ENCODE data around the gene NT5C1A. TPM values are rescaled to one million over a fixed set of nuclear protein-coding genes. Genes with fewer than 3 reads are reported as not detected.

Gene NT5C1A
- total RNA-seq, 8 experiments from 2014 or later = 0.22 to 2.0 (median 1.0) TPM; not detected in 3

DNA sequence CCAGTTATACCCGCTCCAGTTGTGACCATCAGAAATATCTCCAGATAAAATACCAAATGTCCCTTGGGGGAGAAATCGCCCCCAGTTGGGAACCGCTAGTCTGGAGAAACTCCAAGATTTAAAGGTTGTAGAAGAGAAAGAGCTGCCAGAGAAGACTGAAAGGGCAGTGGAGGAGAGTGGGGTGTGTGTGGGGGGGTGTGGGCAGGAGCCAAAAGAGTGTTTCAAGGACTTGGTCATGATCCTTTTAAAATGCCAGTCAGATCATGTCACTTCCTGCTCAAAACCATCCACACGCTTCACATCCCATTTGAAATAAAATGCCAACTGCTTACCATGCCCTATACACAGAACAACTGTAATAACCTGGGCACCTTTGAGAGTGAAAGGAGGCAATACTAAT is 29.1 kb downstream of the NT5C1A start:
- in situ Hi-C loops (cut with MboI; ENCODE audit: low pct_unique_long_range_greater_than_20kb in 2 of 9, low sequenced_read_pairs in 9 of 9, unreplicated experiment in 9 of 9) = no loop called here
- no peak for ATAC-seq (replicated peaks in 6 of 8)
- Histone ChIP-seq H3K4me3 (no peak overlapping the region), H3K4me1 (replicated peaks in 1 of 2) (peaks cover 21 to 24% of the 10 kb centered on the region in 2 donors), H3K27ac (no peak overlapping the region)
- WGBS, 10 experiments = 30 to 100% (median 80%) methylated on average over 1 to 4 of the region's 4 CpGs; no CpG with 5 or more reads in 1 of the 10 experiments

DNA sequence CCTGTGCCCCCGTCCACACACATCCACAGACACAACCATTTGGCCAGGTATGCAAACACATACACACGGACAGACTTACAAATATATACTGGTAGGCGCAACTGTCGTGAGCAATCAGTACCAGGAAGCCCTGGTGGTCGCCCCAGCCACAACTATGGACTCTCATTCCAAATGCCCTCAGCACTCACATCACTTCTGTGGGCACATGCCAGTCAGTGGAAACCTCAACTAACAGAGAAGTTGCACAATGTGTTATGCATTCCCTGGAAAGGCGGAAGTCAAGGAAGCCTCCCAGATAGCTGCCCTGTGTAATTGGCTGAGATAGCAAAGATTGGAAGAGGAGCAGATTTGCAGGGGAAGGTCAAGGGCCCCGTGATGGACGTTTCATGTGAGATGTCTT is 31.0 kb downstream of the NT5C1A start:
- Histone ChIP-seq H3K27ac (no peak overlapping the region), H3K4me3 (no peak overlapping the region), H3K4me1 (replicated peaks in 1 of 2) (peaks cover 14 to 16% of the 10 kb centered on the region in 2 donors)
- in situ Hi-C loops (cut with MboI; ENCODE audit: low pct_unique_long_range_greater_than_20kb in 2 of 9, low sequenced_read_pairs in 9 of 9, unreplicated experiment in 9 of 9) = no loop called here
- WGBS, 10 experiments = 42 to 87% (median 81%) methylated on average over 2 to 8 of the region's 8 CpGs; no CpG with 5 or more reads in 1 of the 10 experiments
- no peak for ATAC-seq (replicated peaks in 6 of 8)

DNA sequence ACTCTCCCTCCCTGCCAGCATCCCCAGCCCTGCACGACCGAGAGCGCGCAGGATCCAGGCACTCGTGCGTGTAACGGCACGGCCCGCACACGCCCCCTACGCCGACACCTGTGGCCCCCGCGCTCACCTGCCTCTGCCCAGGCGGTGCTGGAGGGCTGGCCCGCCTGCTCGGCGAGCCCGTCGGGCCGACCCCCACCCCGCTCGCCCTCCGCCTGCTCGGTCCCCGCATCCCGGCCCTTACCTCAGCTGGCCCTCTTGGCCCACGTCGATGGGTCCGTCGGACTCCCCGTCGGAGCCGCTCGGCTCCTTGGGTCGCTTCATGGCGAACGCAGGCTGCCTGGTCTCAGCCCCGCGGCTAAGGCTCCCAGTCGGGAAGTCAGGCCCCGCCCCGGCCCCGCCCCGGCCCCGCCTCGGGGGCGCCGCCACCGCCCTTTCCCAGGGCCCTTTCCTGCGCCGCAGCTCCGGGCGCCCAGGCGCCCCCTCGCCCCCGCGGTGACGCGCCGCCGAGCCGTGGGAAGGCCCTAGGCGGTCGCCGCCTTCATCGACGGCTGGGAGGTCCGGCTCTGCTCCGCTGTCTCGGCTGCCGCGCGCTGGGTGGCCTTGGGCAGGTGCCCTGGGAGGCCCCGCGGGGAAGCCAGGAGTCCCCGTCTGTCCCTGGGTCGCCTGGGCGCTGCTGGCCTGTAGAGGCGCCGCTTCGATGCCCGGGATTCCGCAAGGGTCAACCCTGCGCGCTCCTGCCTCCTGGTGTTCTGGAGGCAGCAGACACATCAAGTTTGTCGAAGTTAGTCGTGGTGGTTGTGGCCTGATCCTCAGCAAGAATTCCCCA is 32.4 kb downstream of the NT5C1A start, which contains the start of gene HEYL:
Gene HEYL (minus strand): TSS at position 339 of the 826 bp plus-strand sequence. CDS start 18 bp downstream, at position 321.
- in situ Hi-C loops (cut with MboI; ENCODE audit: low pct_unique_long_range_greater_than_20kb in 2 of 9, low sequenced_read_pairs in 9 of 9, unreplicated experiment in 9 of 9) = no loop called here
- Histone ChIP-seq H3K27ac (no peak within 1 kb of the TSS), H3K4me3 (peak within 1 kb of the TSS in 4 of 5 donors; percentile 7 to 26 (median 18)), H3K4me1 (replicated peaks in 1 of 2) (peaks cover 13 to 16% of the 10 kb centered on the region in 2 donors)
- peak in 7 of 8 experiments; percentile 40 to 87 (median 85) for ATAC-seq (replicated peaks in 6 of 8)
- 9 to 30% (median 24%) methylated on average over 2 to 23 of the region's 88 CpGs; no CpG with 5 or more reads in 6 of the 10 experiments for WGBS, 10 experiments

DNA sequence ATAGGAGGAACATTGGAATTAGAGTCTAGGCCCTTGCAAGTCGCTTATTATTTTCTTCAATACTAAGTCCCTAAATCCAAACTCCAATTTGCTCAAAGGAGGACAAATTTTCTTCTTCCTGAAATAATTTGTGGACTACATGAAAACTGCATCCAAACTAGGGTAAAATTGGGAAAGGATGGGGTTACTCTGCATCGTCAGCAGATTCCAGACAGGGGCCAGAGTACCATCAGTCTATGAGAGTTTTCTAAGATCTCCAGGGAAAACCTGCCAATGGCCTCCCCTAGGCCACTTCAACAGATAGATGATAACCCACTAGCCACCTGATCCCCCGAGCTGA is 33.0 kb downstream of the NT5C1A start:
- in situ Hi-C loops (cut with MboI; ENCODE audit: low pct_unique_long_range_greater_than_20kb in 2 of 9, low sequenced_read_pairs in 9 of 9, unreplicated experiment in 9 of 9) = no loop called here
- peaks cover 13 to 16% of the 10 kb centered on the region in 2 donors for H3K4me1 ChIP-seq (replicated peaks in 1 of 2)
- H3K4me3 ChIP-seq = peak overlapping the region in 2 of 5 donors; percentile 19 to 26
- no peak overlapping the region for H3K27ac ChIP-seq
- WGBS, 10 experiments = 43 to 100% (median 80%) methylated on average over 1 to 3 of the region's 3 CpGs; no CpG with 5 or more reads in 3 of the 10 experiments
- ATAC-seq (replicated peaks in 6 of 8) = peak in 1 of 8 experiments; percentile 68

DNA sequence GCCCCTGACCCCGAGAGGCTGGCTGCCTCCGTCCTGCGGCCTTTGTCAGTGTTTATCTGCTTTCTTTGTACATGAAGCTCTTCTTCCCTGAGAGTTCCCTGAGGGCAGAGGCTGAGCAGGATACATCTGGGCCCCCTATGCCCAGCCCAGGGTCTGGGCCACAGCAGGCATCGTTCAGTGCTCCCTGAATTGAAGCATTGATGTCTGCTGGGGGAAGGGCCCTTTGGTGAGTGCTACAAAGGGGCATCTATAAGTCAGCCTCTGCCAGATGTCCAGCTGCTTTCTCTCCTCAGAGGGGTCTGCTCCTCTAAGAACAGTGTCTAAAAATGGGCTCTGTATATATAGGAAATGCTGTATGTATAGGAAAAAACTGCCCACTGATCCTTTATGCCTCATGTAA is 34.5 kb downstream of the NT5C1A start:
- WGBS, 10 experiments = 40 to 80% (median 53%) methylated on average over 1 to 4 of the region's 4 CpGs; no CpG with 5 or more reads in 3 of the 10 experiments
- no peak overlapping the region for H3K4me3 ChIP-seq
- in situ Hi-C loops (cut with MboI; ENCODE audit: low pct_unique_long_range_greater_than_20kb in 2 of 9, low sequenced_read_pairs in 9 of 9, unreplicated experiment in 9 of 9) = no loop called here
- ATAC-seq (replicated peaks in 6 of 8) = no peak
- H3K27ac ChIP-seq = no peak overlapping the region
- H3K4me1 ChIP-seq (replicated peaks in 1 of 2) = peaks cover 16% of the 10 kb centered on the region in 2 donors

DNA sequence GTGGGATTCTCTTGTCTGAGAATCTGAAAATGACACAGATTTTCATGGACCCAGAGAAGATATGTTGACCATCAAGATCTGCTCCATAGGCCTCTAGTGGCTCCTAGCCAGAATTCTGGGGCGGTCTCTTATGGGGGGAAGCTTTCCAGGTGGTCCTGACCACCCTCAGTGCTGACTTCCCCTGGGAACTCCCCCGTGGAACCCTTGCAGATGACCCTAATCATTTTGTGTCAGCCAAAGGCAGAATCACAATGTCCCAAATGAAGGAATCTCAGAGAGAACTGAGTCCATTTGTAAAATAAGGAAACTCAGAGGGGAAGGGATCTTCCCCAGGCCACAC is 36.1 kb downstream of the NT5C1A start:
- WGBS, 10 experiments = 0 to 80% (median 40%) methylated on average over 1 to 2 of the region's 2 CpGs; no CpG with 5 or more reads in 4 of the 10 experiments
- no peak for ATAC-seq (replicated peaks in 6 of 8)
- H3K27ac ChIP-seq = no peak overlapping the region

DNA sequence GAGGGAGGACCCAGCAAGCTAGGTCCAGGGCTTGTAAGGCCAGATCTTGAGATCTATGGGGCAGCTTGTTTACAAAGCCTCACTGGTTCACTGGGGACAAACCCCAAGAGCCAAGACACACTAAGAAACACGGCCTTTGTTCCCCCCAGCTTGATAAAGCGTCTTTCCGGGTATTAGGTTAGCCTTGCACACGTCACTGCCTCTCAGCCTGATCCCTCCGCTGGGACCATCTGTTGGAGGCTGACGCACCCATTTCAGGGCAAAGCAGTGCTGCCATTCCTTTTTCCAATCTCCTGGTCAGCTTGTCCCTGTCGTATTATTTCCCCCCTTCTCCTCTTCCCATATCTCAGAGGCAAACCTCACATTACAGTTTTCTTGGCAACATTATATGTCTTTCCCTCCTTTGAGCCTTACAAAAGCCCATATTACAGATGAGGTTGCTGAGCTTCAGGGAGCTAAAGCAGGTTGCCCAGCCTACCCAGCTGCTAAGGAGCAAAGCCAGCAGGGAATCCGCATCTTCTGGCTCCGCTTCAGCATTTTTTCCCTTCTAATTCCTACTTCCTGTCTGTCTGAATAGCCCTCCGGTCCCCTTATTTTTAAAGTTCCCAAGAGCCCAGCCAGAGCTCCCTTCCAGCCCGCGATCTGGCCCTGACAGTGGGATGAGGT is 36.6 kb downstream of the NT5C1A start:
- no peak overlapping the region for H3K27ac ChIP-seq
- in situ Hi-C loops (cut with MboI; ENCODE audit: low pct_unique_long_range_greater_than_20kb in 2 of 9, low sequenced_read_pairs in 9 of 9, unreplicated experiment in 9 of 9) = no loop called here
- no peak overlapping the region for H3K4me3 ChIP-seq
- H3K4me1 ChIP-seq (replicated peaks in 1 of 2) = peaks cover 10 to 16% of the 10 kb centered on the region in 2 donors
- ATAC-seq (replicated peaks in 6 of 8) = no peak
- 36 to 100% (median 70%) methylated on average over 1 to 12 of the region's 12 CpGs for WGBS, 10 experiments

More for the DNA sequence above, 36.1 kb downstream of the NT5C1A start:
- H3K4me3 ChIP-seq = no peak overlapping the region
- in situ Hi-C loops (cut with MboI; ENCODE audit: low pct_unique_long_range_greater_than_20kb in 2 of 9, low sequenced_read_pairs in 9 of 9, unreplicated experiment in 9 of 9) = no loop called here
- H3K4me1 ChIP-seq (replicated peaks in 1 of 2) = peaks cover 12 to 16% of the 10 kb centered on the region in 2 donors

DNA sequence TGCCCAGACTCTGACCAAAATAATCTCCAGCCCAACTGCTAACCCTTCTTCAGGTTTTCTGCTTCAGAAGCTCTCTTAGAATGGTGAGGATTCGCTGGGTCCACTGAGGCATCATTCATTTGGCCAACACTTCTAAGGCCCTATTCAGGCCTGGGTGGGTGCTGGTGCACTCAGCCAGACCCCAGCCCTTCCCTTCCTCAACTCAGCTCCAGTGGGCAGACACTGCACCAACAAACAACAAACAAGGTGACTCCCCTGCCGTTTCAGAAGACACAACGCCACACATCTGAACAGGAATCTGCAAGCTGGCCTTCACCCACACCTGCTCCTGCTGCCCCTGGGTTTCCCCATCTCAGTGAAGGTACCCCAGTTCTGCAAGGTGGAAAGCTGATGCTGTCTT is 38.5 kb downstream of the NT5C1A start:
- peaks cover 9 to 10% of the 10 kb centered on the region in 2 donors for H3K4me1 ChIP-seq (replicated peaks in 1 of 2)
- H3K27ac ChIP-seq = no peak overlapping the region
- ATAC-seq (replicated peaks in 6 of 8) = peak in 1 of 8 experiments; percentile 8
- 70 to 91% (median 71%) methylated on average over 1 to 2 of the region's 3 CpGs; no CpG with 5 or more reads in 5 of the 10 experiments for WGBS, 10 experiments
- in situ Hi-C loops (cut with MboI; ENCODE audit: low pct_unique_long_range_greater_than_20kb in 2 of 9, low sequenced_read_pairs in 9 of 9, unreplicated experiment in 9 of 9) = no loop called here
- H3K4me3 ChIP-seq = no peak overlapping the region

DNA sequence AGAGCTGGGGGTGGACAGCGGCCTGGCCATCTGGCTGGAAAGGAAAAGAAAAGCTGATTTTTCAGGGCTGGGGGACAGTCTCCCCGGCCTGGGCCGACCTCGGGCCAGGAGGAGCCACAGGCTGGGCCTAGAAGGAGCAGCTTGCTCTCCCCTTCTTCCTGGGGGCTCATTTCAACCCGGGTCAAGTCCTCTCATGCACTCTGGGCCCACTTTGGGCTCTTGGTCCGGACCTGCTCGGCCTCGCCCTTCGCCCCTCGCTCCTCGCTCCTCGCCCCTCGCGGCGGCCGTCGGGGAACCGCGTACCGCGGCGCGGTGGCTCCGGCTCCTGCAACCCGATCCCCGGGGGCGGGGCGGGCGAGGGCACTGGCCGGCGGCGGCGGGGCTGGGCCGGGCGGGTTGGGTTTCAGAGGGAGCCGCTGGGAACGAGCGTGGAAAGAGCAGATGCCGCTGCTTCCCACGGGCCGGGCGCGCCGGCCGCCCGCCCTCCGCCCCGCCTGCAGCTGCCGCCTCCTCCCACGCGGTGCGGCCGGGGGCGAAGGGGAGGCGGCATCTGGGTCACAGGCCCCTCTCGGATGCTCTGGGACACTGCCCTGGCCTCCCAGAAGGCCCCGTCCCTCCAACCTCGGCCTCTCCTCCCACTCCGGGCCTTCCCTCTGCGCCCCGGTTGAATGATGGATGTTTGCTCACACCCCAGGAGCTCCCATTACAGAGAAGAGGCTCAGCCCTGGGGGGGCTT is 39.1 kb downstream of the NT5C1A start:
- peaks cover 9 to 10% of the 10 kb centered on the region in 2 donors for H3K4me1 ChIP-seq (replicated peaks in 1 of 2)
- peak; percentile 79 to 98 (median 87) for ATAC-seq (replicated peaks in 6 of 8)
- H3K27ac ChIP-seq = no peak overlapping the region
- 0 to 40% (median 28%) methylated on average over 1 to 19 of the region's 61 CpGs; no CpG with 5 or more reads in 6 of the 10 experiments for WGBS, 10 experiments
- in situ Hi-C loops (cut with MboI; ENCODE audit: low pct_unique_long_range_greater_than_20kb in 2 of 9, low sequenced_read_pairs in 9 of 9, unreplicated experiment in 9 of 9) = no loop called here
- H3K4me3 ChIP-seq = no peak overlapping the region

DNA sequence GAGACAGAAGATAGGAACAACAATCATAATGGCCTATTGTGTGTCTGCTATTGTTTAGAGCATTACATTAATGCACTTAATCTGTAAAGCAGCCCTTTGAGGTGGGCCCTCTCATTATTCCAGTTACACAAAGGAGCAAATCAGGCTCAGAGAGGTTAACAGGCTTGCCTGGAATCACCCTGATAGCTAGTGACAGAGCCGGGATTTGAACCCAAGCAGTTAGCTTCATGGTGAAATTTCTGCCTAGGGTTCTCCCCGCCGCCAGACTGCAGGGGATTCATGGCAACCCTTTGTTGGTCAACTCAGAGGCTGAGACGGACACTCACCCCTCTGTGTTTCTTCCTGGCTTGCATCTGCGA is 39.6 kb downstream of the NT5C1A start:
- WGBS, 10 experiments = 64 to 100% (median 85%) methylated on average over 2 to 4 of the region's 5 CpGs; no CpG with 5 or more reads in 5 of the 10 experiments
- H3K4me3 ChIP-seq = no peak overlapping the region
- no peak overlapping the region for H3K27ac ChIP-seq
- in situ Hi-C loops (cut with MboI; ENCODE audit: low pct_unique_long_range_greater_than_20kb in 2 of 9, low sequenced_read_pairs in 9 of 9, unreplicated experiment in 9 of 9) = no loop called here
- H3K4me1 ChIP-seq (replicated peaks in 1 of 2) = peaks cover 4 to 8% of the 10 kb centered on the region in 2 donors
- peak in 2 of 8 experiments; percentile 1 to 15 for ATAC-seq (replicated peaks in 6 of 8)

DNA sequence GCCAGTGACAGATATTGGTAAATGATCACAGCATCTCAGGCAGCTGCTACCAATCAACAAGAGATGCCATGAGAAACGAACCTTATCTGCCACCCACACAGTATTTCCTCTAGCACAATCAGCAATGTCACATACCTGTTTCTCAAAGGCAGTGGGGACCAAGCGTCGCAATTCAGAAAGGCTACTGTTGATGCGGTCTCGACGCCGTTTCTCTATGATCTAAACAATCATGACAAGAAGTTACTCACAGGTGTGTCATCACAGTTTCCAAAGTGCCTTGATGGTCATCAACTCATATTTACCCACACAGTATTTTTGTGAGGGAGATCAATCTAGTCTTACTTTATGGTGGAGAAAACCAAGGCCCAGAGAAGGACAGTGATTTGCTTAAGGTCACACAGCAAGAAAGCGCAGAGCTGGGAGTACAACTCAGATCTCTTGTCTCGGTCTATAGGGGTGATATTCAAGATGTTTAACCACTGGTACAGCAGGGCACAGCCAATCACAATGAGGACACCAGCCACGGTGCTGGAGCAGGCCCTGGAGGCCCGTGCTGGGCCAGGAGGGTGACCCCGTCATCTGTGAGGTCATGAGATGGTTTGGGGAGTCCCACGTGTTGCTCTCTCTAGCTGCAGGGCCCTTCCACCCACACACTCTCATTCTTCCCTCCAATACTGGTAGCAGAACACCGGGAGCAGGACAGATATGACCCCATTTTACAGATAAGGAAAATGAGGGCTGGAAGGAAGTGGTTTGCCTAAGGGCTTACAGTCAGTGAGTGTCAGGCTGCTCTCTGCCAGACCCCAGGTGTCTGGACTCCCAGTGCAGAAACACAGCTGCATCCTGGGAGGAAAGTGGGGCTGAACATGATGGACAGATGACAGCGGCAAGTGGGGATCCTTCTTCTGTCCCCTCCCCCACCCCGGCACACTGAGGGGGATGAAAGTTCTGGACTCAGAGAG is 40.3 kb downstream of the NT5C1A start:
- in situ Hi-C loops (cut with MboI; ENCODE audit: low pct_unique_long_range_greater_than_20kb in 2 of 9, low sequenced_read_pairs in 9 of 9, unreplicated experiment in 9 of 9) = no loop called here
- WGBS, 10 experiments = 0 to 100% (median 83%) methylated on average over 1 to 15 of the region's 16 CpGs
- no peak for ATAC-seq (replicated peaks in 6 of 8)
- H3K4me3 ChIP-seq = no peak overlapping the region
- H3K4me1 ChIP-seq (replicated peaks in 1 of 2) = peaks cover 0 to 3% of the 10 kb centered on the region in 2 donors
- H3K27ac ChIP-seq = no peak overlapping the region

DNA sequence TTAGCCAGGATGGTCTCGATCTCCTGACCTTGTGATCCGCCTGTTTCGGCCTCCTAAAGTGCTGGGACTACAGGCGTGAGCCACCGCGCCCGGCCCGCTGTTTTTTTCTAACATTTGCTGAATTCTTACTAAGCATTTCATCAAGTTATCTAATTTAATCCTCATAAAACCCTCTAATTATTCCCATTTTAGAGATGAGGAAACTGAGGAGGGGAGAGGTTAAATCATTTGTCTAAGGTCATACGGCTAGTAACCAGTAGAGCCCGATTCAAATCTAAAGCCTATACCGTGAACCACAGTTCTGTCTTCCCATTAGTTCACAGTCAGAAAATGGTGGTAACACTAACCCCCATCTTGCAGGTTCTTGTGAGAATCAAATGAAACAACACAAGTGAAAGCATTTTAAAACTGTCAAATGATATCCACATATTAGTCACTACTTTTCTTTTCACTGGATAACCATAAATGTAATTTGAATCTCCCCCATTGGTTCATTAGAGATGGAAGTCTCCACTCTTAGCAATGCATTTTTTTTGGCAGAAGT is 43.0 kb downstream of the NT5C1A start:
- peaks cover 12 to 16% of the 10 kb centered on the region in 2 donors for H3K4me1 ChIP-seq (replicated peaks in 1 of 2)
- ATAC-seq (replicated peaks in 6 of 8) = no peak
- H3K27ac ChIP-seq = no peak overlapping the region
- H3K4me3 ChIP-seq = no peak overlapping the region
- WGBS, 10 experiments = 76 to 100% (median 94%) methylated on average over 4 to 11 of the region's 11 CpGs; no CpG with 5 or more reads in 2 of the 10 experiments
- in situ Hi-C loops (cut with MboI; ENCODE audit: low pct_unique_long_range_greater_than_20kb in 2 of 9, low sequenced_read_pairs in 9 of 9, unreplicated experiment in 9 of 9) = no loop called here

All from motor neuron (in vitro differentiated cells).